ENCODE measurements around the gene HOXA6.
A peak's percentile ranks its signal among the peaks of the same experiment; 100 is the strongest.

- no peak for TF ChIP-seq CTCF (IDR thresholded peaks at IDR 0.05)
- TF ChIP-seq EZH2 (IDR thresholded peaks at IDR 0.05), result peak; percentile 80
Observed at GRCh38 chr7:27158436-27159265, 11.1 kb upstream of the HOXA6 start.

Measured in neural progenitor cell (in vitro differentiated cells).